NOMO-1 treated with DMSO at 0.1 percent for 48 hours (cell line): Measurements from ENCODE around the gene PRR7.
"Not testable (repeated sequence)": the region's sequence is repeated elsewhere in the genome, so short reads cannot be mapped to it uniquely, and the experiment has no call there.

Source experiments
- DNase-seq: peaks from one replicate; lab custom pipeline; 2025; ENCODE audit not compliant: unreplicated experiment; lab: John Stamatoyannopoulos, UW

PRR7 gene

DNA sequence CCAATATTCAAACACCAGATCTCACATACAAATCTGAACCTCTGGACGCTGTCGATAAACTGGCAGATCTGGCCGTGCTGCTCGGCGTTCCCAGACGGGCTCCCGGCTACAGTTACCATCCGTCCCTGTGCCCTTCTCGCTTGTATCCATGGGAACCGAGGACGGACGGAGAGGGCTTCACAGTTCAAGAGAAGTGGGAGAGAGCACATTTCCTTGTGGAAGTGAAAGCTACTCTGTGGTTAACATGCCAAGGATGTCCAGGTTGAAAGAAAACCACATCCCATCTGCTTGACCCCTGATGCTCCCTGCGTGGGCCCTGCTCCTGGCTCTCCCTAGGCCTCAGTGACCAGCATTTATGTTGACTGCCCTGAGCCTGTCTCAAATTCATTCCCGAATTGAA is 33.2 kb downstream of the PRR7 start:
- peak; percentile 23 for DNase-seq

DNA sequence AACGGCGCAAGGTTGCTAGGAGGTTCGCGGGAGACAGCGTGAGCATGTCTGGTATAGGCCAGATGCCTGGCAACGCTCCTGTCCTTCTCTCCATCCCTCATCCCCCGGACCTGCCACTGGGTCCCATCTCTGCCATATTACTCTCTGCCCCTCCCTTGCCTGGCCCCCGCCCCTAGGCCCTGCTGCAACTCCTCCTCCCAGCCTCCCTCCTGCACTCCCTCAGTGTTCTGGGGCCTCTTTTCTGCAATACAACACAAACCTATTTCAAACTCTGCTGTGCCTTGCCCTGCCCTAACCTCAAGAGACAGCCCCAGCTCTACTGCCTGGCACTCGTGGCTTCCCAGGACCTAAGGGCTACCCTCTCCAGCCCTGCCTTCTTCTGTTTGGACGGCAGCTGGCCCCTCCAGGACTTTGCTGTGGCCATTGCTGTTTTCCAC is 35.8 kb downstream of the PRR7 start:
- no peak for DNase-seq

DNA sequence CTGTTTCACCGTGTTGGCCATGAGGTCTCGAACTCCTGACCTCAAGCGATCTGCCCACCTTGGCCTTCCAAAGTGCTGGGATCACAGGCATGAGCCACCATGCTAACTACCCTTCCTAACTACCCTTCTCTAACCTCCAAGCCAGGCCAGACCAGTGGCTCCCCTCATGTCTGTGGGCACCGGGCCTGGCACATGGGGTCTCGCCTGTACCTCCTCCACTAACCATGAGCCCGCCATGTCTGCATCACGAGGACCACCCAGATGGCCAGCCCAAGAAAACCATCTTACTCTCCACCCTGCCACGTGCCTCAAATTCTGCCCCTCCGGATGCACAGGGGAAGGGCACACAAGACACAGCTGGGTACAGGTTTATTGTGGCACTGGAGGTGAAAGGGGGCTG is 36.4 kb downstream of the PRR7 start:
- no peak for DNase-seq

DNA sequence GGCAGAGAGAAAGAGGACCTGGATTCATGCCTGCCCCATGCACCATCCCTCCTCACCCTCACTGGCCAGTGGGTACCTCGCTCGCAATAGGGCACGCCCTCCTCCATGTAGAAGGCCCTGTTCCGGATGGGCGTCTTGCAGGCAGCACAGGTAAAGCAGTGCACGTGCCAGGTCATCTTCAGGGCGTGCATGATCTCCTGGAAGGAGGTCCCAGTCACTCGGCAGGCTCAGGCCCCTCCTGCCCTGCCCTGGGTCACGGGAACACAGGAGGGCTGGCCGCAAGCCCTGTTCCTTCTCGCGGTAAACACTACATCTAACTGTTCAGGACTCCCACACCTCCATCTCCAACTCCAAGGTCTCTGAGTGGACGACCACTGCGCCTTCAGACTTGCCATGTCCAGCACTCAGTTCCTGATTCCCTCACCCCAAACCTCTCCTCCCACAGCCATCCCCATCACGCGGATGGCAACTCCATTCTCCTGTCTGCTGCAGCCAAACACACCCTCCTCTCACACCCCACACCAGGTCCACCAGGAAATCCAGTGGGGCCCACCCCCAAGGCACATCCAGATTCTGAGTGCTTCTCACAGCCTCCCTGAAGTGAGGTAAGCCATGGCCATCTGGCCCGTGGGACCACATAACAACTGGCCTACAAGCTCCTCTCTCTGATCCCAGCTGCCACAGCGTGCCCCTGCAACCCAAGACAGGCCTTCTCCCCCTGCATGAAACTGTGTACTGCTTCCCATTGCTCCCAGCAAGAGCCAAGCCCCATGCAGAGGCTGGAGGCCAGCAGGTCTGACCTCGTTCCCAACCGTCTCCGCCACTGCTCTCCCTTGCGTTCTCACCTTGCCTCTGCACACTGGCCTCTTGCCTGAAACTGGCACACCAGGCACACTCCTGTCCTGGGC is 37.6 kb downstream of the PRR7 start:
- no peak for DNase-seq

DNA sequence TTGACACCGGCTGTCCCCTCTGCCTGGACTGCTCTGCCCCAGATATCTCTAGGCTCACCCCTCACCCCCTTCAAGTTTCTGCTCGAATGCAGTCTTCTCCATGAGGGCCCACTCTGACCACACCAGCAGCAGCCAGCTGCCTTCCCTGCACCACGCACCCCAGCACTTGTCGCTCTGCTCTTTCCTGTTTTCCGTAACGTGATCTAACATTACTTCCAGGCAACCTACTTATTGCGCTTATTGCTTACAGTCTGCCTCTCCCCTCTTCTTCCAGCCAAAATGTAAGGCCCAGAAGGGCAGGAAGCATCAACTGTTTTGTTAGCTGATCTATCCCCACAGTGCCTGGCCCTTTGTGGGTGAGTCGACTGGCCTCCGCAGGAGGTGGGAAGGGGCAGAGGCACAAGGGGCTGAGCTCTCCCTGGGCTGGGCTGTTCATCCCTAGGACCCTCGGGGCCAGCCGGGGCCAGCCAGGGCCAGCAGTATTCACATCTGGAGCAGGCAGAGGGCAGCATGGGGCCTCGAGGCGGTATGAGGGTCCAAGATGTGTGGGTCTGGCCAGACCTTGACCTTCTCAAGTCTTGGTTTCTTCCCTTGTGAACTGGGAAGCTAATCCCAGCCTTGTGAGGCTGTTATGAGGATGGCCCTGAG is 38.4 kb downstream of the PRR7 start:
- no peak for DNase-seq

DNA sequence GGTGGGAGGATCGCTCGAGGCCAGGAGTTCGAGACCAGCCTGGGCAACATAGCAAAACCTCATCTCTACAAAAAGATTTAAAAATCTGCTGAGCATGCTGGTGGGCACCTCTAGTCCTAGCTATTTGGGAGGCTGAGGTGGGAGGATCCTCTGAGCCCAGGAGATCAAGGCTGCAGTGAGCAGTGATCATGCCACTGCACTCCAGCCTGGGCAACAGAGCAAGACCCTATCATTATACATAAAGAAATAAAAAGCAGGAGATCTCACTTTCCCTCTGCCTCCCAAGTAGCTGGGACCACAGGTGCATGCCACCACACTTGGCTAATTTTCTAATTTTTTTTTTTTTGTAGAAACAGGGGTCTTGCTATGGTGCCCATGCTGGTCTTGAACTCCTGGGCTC is 39.1 kb downstream of the PRR7 start:
- not testable (repeated sequence) for DNase-seq

DNA sequence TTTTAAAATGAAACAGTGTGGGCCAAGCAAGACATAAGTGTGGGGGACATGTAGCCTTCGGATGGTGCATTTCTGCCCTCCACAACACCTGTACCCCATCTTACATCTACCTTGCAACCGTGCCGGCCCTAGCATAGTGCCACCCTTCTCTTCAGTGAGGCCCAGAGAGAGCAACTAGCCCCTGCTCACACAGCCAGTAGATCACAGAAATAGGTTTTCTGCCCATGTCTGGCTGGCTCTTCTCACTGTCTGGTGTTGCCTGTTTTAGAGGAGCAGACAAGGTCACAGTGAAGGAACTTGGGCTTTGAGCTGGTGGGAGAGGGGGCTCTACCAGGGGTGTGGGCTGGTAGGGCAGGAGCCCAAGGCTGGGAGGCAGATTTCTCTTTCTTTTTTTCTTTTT is 39.6 kb downstream of the PRR7 start:
- no peak for DNase-seq

DNA sequence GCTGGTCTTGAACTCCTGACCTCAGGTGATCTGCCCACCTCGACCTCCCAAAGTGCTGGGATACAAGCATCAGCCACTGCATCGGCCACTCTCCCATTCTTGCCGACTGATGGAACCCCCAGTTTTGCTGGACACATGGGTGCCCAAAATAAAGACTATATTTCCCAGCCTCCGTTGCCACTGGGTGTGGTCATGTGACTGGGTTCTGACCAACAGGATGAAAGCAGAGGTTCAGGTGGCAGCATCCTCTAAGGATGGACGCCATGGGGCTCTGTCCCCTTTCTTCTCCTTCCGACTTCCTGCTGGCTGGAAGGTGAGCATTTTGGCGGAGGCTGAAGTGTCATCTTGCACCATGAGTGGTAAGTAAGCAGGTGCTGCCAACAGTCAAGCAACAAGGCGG is 40.5 kb downstream of the PRR7 start:
- DNase-seq = no peak

DNA sequence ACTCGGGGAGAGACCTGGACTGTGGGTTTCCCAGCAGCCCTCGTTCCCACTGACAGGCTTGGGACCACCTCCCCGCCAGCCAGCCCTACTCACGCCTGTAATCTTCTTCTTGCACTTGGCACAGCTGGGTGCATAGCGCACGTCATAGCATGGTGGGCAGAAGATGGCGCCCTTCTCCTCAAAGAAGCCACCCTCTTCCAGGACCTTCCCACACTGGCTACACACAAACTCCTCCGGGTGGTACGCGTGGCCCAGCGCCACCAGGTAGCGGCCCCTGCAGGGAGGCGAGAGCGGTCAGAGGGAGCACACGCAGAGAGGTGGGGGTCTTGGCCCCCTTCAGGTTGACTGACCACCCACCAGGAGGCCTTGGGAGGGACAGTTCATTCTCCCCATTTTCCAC is 41.4 kb downstream of the PRR7 start:
- DNase-seq = no peak

DNA sequence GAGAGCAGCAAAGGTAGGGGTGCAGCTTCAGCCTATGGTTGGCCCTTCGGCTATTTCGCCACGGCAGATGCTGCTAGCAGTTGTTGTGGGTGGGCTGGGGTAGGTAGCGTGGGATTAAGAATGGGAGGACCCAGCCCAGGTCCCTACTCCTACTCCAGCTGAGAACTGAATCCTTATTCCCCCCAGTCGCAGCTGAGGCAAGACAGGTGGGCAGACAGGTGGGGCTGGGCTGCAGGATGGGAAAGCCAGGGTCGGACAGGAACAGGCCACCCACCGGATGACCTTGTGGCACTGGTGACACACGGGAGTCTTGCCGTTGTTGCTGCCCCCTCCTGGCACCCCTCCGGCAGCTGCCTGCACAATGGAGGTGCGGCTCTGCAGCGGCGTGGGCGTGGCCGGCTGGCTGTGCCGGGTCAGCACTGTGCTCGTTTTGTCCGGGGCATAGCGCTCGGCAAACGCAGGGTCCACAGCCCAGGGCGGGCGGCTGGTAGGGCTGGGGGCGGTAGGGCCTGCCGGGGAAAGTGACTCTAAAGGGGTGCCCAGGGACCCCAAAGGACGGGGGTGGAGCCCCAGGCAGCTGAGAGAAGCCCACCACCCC is 42.6 kb downstream of the PRR7 start:
- no peak for DNase-seq

DNA sequence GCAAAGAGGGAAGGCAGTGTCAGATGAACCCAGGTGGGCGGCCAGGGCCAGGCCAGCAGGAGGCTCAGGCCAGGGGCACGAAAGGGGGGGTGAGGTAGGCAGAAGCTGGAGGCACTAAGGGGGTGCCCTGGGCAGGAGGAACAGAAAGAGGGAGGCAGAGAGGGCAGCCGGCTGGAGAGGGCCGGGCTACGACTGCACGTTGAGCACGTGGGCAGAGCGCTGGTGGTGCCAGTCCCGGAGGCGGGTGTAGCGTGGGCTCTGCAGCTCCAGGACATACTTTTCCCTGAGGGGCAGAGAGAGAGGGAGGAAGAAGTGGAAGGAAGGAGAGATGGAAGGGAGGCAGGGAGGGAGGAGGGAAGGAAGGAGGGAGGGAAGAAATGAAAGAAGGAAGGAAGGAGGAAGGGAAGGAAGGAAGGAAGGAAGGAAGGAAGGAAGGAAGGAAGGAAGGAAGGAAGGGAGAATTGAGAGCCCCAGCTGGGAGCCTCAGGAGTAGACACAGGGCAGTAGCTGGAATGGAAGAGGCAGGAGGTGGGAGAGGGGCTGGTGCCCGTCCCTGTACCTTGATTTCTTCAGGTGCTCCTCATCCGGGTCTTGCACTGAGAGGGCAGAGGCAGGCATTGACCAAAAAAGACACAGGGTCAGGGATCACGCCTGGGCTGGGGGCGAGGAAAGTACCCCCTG is 43.8 kb downstream of the PRR7 start:
- DNase-seq = no peak

DNA sequence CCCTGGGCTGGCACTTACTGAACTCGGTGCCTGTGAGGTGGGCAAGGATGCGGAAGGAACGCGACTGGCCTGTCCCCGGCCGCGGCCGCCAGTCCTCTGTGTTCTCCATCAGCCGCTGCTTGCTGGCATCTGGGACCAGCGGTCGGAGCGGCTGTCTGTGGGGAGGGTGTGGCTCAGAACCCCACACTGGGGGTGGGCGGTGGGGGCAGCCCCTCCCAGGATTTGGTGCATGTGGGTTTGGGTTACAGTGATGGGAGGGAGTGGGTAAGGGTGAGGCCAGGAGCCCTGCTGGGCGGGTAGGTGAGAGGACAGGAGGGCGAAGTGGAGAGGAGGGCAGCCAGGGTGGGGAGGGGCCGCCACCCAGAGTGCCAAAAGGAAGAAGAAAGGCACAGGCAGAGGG is 44.4 kb downstream of the PRR7 start:
- DNase-seq = no peak

DNA sequence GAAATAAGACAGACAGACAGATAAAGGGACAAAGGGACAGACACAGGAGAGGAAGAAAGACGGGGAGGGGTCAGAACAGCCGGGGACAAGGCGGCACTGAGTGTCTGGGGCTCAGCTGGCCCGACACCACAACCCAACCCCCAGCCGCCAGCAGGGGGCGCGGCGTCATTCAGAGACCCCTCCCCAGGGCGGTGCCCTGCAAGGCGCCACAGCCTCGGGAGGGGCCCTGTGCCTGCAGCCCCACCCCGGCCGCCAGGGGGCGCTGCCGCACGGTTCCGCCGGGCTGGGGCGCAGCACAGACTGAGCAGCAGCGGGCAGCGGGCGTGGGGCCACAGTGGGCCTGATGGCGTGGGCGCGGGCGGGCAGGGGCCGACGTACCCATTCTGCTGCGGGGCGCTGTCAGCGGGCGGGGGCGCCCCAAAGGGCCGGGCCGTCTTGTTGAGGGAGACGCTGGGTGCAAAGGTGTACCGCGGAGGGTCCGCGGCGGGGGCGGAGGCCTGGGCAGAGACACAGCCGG is 44.9 kb downstream of the PRR7 start:
- DNase-seq = no peak

DNA sequence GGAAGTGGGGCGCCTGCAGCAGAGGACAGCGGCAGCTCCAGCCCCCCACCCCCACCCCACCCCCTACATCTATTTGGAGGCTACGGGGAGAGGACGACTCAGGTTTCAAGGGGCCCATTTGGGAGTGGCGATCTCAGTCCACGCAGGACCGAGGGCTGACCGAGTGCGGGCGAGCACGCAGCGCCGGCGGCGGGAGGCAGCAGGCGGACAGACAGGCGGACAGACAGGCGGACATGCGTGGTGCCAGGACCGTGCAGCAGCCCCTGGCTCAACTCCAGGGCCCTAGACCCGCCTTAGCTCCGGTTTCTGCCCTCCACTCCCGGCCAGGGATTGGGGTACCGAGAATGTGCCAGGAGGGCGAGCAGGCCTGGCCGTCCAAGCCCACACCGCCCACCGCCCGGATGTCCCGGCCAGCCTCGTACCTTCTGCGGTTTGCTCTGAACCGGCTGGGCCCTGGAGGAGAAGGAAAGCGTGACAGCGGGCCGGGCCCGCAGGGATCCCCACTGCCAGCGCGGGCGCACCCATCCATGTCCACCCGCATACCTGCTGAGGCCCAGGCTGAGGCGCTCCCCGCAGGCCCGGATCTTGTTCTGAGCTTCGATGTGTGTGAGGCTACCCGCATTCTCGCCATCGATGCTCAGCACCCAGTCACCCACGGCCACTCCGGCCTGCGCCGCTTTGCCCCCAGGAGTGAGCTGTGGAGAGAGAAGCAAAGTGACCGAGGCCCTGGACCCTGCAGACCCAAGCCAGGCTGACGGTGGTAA is 45.6 kb downstream of the PRR7 start:
- DNase-seq = no peak

DNA sequence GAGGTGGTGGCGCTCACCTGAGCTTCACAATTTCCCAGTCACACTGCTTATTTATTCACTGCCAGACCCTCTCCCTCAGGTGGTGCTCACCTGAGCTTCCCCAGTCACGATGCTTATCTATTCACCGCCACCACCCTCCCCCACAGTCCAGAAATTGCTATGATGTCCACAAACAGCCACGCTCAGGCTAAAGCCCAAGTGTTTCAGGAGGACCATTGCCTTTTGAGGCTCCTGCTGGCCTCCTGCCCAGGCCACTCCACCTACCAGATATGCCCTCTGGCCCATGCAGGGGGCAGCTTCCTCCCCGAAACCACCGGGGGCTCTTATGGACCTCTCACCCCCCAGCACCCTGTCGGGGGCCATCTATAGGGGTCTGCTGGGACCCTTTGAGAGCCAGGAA is 46.2 kb downstream of the PRR7 start:
- DNase-seq = no peak

DNA sequence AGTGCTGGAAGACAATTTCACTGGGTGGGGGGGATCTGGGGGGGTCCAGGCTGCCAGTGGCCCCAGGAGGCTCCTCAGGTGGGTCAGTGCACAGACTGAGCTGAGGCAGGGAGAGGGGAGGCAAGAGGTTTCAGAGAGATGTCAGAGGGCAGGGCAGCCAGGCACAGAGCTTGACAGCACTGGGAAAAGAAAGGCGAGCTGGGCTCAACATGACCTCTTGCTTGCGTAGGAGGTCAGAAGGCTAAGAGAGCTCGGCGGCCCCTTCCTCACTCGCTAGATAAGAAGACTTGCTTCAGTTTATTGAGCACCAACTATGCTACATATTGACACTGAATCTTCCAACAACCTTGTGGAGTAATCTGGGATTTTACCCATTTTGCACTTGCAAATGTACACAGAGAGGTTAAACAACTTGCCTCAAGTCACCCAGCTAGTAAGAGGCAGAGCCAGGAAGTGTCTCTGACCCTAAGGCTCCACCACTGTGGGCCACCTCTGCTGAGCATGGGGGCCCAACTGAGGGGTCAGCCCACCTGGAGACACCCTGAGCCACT is 47.3 kb downstream of the PRR7 start:
- no peak for DNase-seq

DNA sequence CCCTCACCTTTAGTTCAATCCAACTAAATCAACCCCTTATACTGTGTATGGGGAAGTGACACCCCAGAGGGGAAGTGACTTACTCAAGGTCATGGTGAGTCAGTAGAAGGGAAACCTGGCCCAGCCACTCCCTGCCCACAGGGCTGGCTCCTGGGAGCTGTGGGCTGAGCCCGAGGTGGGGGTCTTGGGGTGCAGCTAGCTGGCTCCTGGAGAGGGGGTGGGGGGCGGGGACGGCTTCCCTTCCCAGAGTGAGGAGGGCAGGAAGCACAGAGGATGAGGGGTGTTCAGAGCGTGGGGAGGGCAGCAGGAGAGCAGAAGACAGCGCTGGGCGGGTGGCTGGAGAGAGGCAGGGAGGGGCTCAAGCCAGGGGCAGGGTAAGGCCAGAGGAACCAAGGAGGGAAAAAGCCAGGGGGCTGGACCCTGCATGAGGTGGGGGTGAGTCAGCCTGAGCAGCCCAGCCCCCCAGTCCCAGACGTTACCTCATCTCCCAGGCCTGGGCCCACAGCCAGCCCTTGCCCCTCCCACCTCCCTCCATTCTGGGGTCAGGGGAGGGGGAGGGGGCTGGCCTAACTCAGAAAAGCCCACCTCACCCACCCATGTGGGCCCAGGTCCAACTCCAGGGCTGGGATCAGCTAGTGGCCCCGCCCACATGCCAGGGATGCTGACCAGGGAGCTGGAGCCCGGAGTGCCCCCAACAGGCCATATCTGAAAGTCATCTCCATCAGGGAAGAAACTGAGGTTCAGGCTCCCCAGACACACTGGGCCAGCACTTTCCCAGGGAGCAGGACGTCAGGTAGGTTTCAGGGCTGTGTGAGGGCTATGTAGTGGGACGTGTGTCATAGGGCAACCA is 48.0 kb downstream of the PRR7 start:
- DNase-seq = peak; percentile 82

DNA sequence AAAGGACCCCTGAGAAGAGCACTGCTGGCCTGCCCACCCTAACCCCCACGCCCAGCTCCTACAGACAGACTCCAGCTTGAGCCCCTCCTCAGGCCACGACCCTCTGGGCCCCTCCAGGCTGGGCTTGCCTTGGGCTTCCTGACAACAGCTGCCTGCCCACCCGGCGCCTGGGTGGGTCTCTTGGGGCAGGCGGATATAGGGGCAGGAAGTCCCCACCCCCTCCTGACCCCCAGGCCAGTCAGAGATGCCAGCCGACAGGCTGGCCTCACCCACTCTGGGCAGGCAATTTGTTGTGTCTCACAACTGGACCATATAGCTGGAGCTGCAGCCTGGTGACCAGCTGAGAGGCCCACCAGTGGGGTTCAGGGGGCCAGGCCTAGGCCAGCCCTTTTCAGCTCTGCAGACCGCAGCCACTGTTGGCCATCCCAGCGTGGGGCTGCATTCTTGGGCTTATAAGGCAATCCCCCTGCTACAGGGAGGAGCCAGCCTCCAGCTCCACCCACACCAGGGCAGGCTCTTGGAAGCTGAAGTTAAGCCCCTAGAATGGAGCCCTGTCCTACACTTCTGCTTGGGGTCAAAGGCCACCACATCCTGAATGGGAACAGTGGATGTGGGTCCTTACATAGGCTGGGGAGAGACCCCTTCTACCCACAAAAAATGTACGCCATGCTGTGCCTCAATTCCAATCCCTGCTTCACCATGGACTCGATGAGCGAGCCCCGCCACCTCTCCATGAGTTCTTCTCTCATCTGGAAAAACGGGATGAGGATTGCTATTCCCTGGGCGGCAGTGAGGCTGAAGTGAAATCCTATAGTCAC is 48.8 kb downstream of the PRR7 start:
- DNase-seq = peak; percentile 34
